ENCODE data around the gene BTBD1. TPM values are rescaled to one million over a fixed set of nuclear protein-coding genes. Genes with fewer than 3 reads are reported as not detected.

Gene BTBD1
- total RNA-seq, 1 donor from 2014 or later, result 61.7 TPM

GRCh38 chr15:82993144-82993543 is 73.9 kb downstream of the BTBD1 start:
- peaks cover 11% of the 10 kb centered on the region for H3K4me1 Mint-ChIP-seq (ENCODE audit: low read depth)
- no peaks in the 10 kb centered on the region for H3K9me3 Mint-ChIP-seq
- DNase-seq (ENCODE audit: low spot score), result no peak
- H3K36me3 Mint-ChIP-seq (ENCODE audit: low read depth), result peaks cover 23% of the 10 kb centered on the region
- H3K27ac Mint-ChIP-seq, result no peak overlapping the region
- no peaks in the 10 kb centered on the region for H3K27me3 Mint-ChIP-seq (ENCODE audit: insufficient read depth)
- no peak overlapping the region for H3K4me3 Mint-ChIP-seq
- intact Hi-C loops (cut with micrococcal nuclease), result no loop called here

- no peak for DNase-seq (ENCODE audit: low spot score)
- intact Hi-C loops (cut with micrococcal nuclease), result no loop called here
- Mint-ChIP-seq H3K27me3 (ENCODE audit: insufficient read depth) (no peaks in the 10 kb centered on the region), H3K27ac (no peak overlapping the region), H3K4me3 (no peak overlapping the region), H3K4me1 (ENCODE audit: low read depth) (peaks cover 11% of the 10 kb centered on the region), H3K9me3 (no peaks in the 10 kb centered on the region), H3K36me3 (ENCODE audit: low read depth) (peaks cover 26% of the 10 kb centered on the region)
Observed at GRCh38 chr15:82992436-82992998, 74.5 kb downstream of the BTBD1 start.

DNA sequence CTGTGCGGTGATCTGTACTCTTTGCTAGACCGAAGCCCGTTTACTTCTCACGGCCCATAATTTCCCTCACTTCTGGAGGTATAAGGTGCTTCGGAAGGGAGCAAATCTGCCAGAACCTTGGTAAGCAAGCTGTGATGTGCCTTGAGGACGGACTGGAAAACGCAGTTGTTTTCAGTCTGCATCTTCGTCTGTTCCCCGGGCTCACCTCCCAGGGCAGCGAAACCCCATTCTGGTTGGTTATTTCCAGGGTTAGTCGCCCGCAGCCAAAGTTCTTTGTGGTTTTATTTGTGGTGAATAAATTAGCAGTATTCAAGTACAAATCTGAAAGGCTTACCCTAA is 80.6 kb downstream of the BTBD1 start:
- Mint-ChIP-seq H3K27ac (peak overlapping the region; percentile 73), H3K9me3 (no peaks in the 10 kb centered on the region), H3K36me3 (ENCODE audit: low read depth) (peaks cover 27% of the 10 kb centered on the region), H3K27me3 (ENCODE audit: insufficient read depth) (no peaks in the 10 kb centered on the region), H3K4me1 (ENCODE audit: low read depth) (peaks cover 25% of the 10 kb centered on the region), H3K4me3 (peak overlapping the region; percentile 98)
- no peak for DNase-seq (ENCODE audit: low spot score)
- intact Hi-C loops (cut with micrococcal nuclease), result loop anchor here (1.0 to 2.0 kb wide), 8 partner anchors 14 to 446 kb away; partner anchors contain the start of genes C15orf40 and RPS17

DNA sequence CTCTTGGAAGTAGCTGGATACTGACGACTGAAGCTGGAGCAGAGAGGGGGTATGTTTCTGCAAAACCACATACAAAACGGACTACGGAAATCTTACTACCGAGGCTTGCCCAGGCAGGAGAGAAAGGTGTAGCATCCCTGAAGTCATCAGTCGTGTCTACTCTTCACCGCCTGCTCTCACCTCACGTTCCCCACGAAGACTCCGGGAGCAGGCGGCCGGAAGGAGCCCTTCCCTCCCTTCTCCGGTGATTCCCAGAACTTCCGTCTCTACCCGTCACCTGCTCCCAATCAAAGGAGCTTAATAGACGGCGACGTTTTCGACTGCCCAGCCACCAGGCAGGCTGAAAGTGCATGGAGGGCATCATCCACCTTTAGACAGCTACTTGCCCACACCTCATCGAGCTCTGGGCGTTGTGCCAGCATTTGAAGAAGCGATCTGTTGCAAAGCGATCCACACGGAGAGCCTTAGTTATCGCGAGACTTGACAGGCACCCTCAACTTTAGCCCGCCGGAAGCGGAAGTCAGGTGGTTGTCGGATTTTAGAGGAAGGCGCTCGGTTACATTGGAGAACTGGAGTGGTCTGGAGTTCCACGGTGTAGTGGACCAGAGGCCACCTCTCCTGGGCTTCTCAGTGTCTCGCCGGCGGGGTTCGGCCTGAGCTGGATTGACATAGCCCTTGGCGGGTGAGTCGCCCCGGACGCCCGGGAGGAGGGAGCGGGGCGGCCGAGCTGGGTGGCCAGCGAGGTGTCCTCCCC is 81.2 kb downstream of the BTBD1 start, which contains the start of gene RAMAC:
RAMAC (plus strand) TSS at position 523 of the 754 bp plus-strand sequence. CDS start 2,809 bp downstream, outside the sequence.
- Mint-ChIP-seq H3K9me3 (no peaks in the 10 kb centered on the region), H3K4me1 (ENCODE audit: low read depth) (peaks cover 25% of the 10 kb centered on the region), H3K36me3 (ENCODE audit: low read depth) (peaks cover 27% of the 10 kb centered on the region), H3K27me3 (ENCODE audit: insufficient read depth) (no peaks in the 10 kb centered on the region), H3K4me3 (peak within 1 kb of the TSS; percentile 98), H3K27ac (peak within 1 kb of the TSS; percentile 73)
- intact Hi-C loops (cut with micrococcal nuclease), result loop anchor here (1.0 to 2.0 kb wide), 8 partner anchors 15 to 446 kb away; partner anchors contain the start of genes C15orf40 and RPS17
- DNase-seq (ENCODE audit: low spot score), result peak; percentile 86

DNA sequence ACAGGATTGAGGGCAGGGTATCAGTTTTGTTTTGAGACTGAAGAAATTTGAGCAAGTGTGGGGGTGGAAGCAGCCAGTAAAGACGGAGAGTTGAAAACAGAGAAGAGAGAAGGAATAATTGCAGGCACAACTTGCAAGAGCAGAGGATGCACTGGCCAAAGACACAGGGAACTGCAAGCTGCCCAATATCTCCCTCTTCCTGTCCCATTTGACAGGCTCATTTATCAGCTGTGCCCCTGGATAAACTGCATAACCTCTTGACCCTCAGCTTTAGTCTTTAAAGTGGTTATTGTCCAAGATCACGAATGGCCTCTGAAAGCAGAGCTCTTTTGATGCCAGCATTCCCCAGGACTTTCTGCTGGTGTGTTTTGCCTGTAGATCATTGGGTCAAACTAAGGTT is 86.1 kb downstream of the BTBD1 start:
- no peak overlapping the region for H3K27ac Mint-ChIP-seq
- no peak overlapping the region for H3K4me3 Mint-ChIP-seq
- H3K9me3 Mint-ChIP-seq, result no peaks in the 10 kb centered on the region
- intact Hi-C loops (cut with micrococcal nuclease), result no loop called here
- peaks cover 1% of the 10 kb centered on the region for H3K36me3 Mint-ChIP-seq (ENCODE audit: low read depth)
- DNase-seq (ENCODE audit: low spot score), result no peak
- H3K27me3 Mint-ChIP-seq (ENCODE audit: insufficient read depth), result peaks cover 1% of the 10 kb centered on the region
- peaks cover 11% of the 10 kb centered on the region for H3K4me1 Mint-ChIP-seq (ENCODE audit: low read depth)

DNA sequence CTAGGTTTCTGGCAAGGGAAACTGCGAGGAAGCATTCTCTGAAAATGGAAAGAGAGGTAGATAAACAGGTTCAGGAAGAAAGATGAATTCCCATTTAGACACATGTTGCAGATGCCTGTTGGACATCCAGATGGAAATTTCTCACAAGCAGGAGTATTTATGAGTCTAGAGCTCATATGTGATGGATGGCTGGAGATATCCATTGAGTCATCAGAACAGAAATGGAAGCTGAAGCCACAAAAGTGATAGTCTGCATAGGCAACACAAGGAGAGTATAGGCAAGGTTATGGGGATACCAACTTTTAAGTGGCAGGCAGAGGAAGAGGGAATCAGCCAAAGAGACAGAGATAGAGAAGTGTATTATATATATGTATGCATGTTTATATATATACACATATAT is 87.3 kb downstream of the BTBD1 start:
- Mint-ChIP-seq H3K27me3 (ENCODE audit: insufficient read depth) (peaks cover 2% of the 10 kb centered on the region), H3K27ac (no peak overlapping the region), H3K9me3 (no peaks in the 10 kb centered on the region), H3K4me1 (ENCODE audit: low read depth) (no peaks in the 10 kb centered on the region), H3K4me3 (no peak overlapping the region), H3K36me3 (ENCODE audit: low read depth) (peaks cover 1% of the 10 kb centered on the region)
- no peak for DNase-seq (ENCODE audit: low spot score)
- intact Hi-C loops (cut with micrococcal nuclease), result no loop called here

- H3K4me3 Mint-ChIP-seq, result no peak overlapping the region
- H3K4me1 Mint-ChIP-seq (ENCODE audit: low read depth), result no peaks in the 10 kb centered on the region
- peaks cover 7% of the 10 kb centered on the region for H3K27me3 Mint-ChIP-seq (ENCODE audit: insufficient read depth)
- intact Hi-C loops (cut with micrococcal nuclease), result no loop called here
- H3K27ac Mint-ChIP-seq, result no peak overlapping the region
- H3K36me3 Mint-ChIP-seq (ENCODE audit: low read depth), result peaks cover 1% of the 10 kb centered on the region
- H3K9me3 Mint-ChIP-seq, result no peaks in the 10 kb centered on the region
- DNase-seq (ENCODE audit: low spot score), result no peak
Observed at GRCh38 chr15:82978438-82978837, 88.6 kb downstream of the BTBD1 start.

DNA sequence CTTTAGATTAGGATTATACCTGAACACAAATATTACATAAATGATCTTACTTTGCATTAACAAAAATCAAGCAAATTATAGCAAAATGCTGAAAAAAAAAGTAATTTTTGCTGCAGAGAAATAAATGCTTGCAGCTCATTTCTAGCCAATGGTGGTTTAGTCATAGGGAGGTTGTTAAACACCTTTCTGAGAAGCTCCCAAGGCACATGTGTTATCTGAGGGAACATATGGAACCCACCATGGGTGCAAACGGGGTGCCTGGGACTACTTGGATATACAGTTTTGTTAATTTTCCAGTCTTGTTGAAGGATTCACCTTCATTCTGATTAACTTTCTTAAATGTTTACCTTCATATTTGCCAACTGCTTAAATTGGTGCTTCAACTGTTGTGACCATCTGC is 90.0 kb downstream of the BTBD1 start:
- H3K27me3 Mint-ChIP-seq (ENCODE audit: insufficient read depth), result peaks cover 10% of the 10 kb centered on the region
- no peak for DNase-seq (ENCODE audit: low spot score)
- no peaks in the 10 kb centered on the region for H3K4me1 Mint-ChIP-seq (ENCODE audit: low read depth)
- no peak overlapping the region for H3K4me3 Mint-ChIP-seq
- no peak overlapping the region for H3K27ac Mint-ChIP-seq
- peaks cover 1% of the 10 kb centered on the region for H3K36me3 Mint-ChIP-seq (ENCODE audit: low read depth)
- intact Hi-C loops (cut with micrococcal nuclease), result no loop called here
- no peaks in the 10 kb centered on the region for H3K9me3 Mint-ChIP-seq

- Mint-ChIP-seq H3K9me3 (no peaks in the 10 kb centered on the region), H3K4me1 (ENCODE audit: low read depth) (no peaks in the 10 kb centered on the region), H3K4me3 (no peak overlapping the region), H3K27me3 (ENCODE audit: insufficient read depth) (peaks cover 34% of the 10 kb centered on the region), H3K27ac (no peak overlapping the region), H3K36me3 (ENCODE audit: low read depth) (peaks cover 1% of the 10 kb centered on the region)
- no peak for DNase-seq (ENCODE audit: low spot score)
- intact Hi-C loops (cut with micrococcal nuclease), result no loop called here
Observed at GRCh38 chr15:82972990-82973389, 94.1 kb downstream of the BTBD1 start.

- no peak overlapping the region for H3K27ac Mint-ChIP-seq
- intact Hi-C loops (cut with micrococcal nuclease), result no loop called here
- H3K4me3 Mint-ChIP-seq, result no peak overlapping the region
- no peaks in the 10 kb centered on the region for H3K9me3 Mint-ChIP-seq
- H3K4me1 Mint-ChIP-seq (ENCODE audit: low read depth), result peaks cover 5% of the 10 kb centered on the region
- peaks cover 33% of the 10 kb centered on the region for H3K27me3 Mint-ChIP-seq (ENCODE audit: insufficient read depth)
- no peak for DNase-seq (ENCODE audit: low spot score)
- H3K36me3 Mint-ChIP-seq (ENCODE audit: low read depth), result no peaks in the 10 kb centered on the region
Observed at GRCh38 chr15:82971218-82971984, 95.7 kb downstream of the BTBD1 start.

DNA sequence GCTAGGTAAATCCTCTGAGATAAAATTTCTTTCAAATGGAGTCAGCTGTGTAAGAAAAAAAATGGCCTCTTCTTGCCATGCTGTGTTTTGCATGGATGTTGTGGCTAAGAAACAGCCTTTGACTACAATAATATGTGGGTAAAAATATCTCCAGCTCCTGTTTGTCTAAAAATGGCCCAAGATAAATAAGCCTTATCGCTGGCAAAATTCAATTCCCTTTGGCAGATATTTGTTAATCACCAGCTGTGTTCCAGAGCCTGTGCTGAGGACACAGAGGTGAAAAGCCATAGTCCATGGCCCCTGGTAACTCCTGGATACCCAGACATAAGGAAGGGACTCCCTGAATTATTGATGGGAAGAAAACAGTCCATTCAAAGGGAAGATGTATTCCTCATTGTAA is 96.4 kb downstream of the BTBD1 start:
- Mint-ChIP-seq H3K4me1 (ENCODE audit: low read depth) (peaks cover 12% of the 10 kb centered on the region), H3K36me3 (ENCODE audit: low read depth) (no peaks in the 10 kb centered on the region), H3K27ac (no peak overlapping the region), H3K27me3 (ENCODE audit: insufficient read depth) (peaks cover 33% of the 10 kb centered on the region), H3K9me3 (no peaks in the 10 kb centered on the region), H3K4me3 (no peak overlapping the region)
- intact Hi-C loops (cut with micrococcal nuclease), result no loop called here
- DNase-seq (ENCODE audit: low spot score), result no peak

- Mint-ChIP-seq H3K36me3 (ENCODE audit: low read depth) (no peaks in the 10 kb centered on the region), H3K4me1 (ENCODE audit: low read depth) (peaks cover 12% of the 10 kb centered on the region), H3K9me3 (no peaks in the 10 kb centered on the region), H3K27me3 (ENCODE audit: insufficient read depth) (peaks cover 35% of the 10 kb centered on the region), H3K4me3 (no peak overlapping the region), H3K27ac (no peak overlapping the region)
- intact Hi-C loops (cut with micrococcal nuclease), result no loop called here
- DNase-seq (ENCODE audit: low spot score), result no peak
Observed at GRCh38 chr15:82970078-82970686, 96.9 kb downstream of the BTBD1 start.

Data from activated T-helper 1 cell treated with anti-CD3 and anti-CD28 coated beads, Interleukin-12 subunit alpha, Interleukin-12 subunit beta, Interleukin-2, Interleukin-4 antibody, amounts not matched to agents 30 ng/mL and 10 ng/mL and 1 ng/mL, durations not matched to agents 14 hours and 24 hours and 36 hours (primary cell).